Neural cell (in vitro differentiated cells): ENCODE measurements around the gene CWC27. TPM values are rescaled to one million over a fixed set of nuclear protein-coding genes. Genes with fewer than 3 reads are reported as not detected.

Experiments
- H2AFZ ChIP-seq: fragments of 200-600, 300-800 bp; sonication (generic), shearing (Covaris generic); 2 replicates; pipeline ENCODE4 v1.6.0; 2014; ENCODE audit warnings: low read depth, mild to moderate bottlenecking, antibody characterized with exemption, low read length, moderate library complexity
- H3F3A ChIP-seq: fragments of 200-600 bp; shearing (Covaris generic); 2 replicates; pipeline ENCODE4 v1.6.1; 2016; ENCODE audit warnings: mild to moderate bottlenecking, moderate library complexity, mixed read lengths, antibody characterized with exemption, low read length; ENCODE audit not compliant: insufficient read depth, poor library complexity, severe bottlenecking
- H3K27ac ChIP-seq: fragments of 200-600, 300-800 bp; sonication (generic), shearing (Covaris generic); 2 replicates; pipeline ENCODE4 v1.5.1; 2014; ENCODE audit warnings: mild to moderate bottlenecking, low read length, moderate library complexity
- H3K27me3 ChIP-seq: fragments of 300-800, 200-600 bp; sonication (generic), shearing (Covaris generic); 2 replicates; pipeline ENCODE4 v1.6.0; 2014; ENCODE audit warnings: mild to moderate bottlenecking, low read depth, low read length, moderate library complexity; ENCODE audit not compliant: insufficient read depth
- H3K36me3 ChIP-seq: fragments of 300-800, 200-600 bp; sonication (generic), shearing (Covaris generic); 2 replicates; pipeline ENCODE4 v1.5.1; 2014; ENCODE audit warnings: mild to moderate bottlenecking, antibody characterized with exemption, low read length, moderate library complexity; ENCODE audit not compliant: insufficient read depth
- H3K4me2 ChIP-seq: fragments of 300-800, 200-600 bp; sonication (generic), shearing (Covaris generic); 2 replicates; pipeline ENCODE4 v1.6.0; 2014; ENCODE audit warnings: mild to moderate bottlenecking, low read length
- H3K4me3 ChIP-seq: fragments of 300-800, 200-600 bp; sonication (generic), shearing (Covaris generic); 2 replicates; pipeline ENCODE4 v1.5.1; 2014; ENCODE audit warnings: mild to moderate bottlenecking, low read length, moderate library complexity
- H3K79me2 ChIP-seq: fragments of 200-600 bp; shearing (Covaris generic); replicated peaks from 2 replicates; pipeline ENCODE4 v1.6.0; 2014; ENCODE audit warnings: mild to moderate bottlenecking, low read length, moderate library complexity; ENCODE audit not compliant: insufficient read depth
- H3K9ac ChIP-seq: fragments of 300-800, 200-600 bp; sonication (generic), shearing (Covaris generic); 2 replicates; pipeline ENCODE4 v1.6.1; 2016; ENCODE audit warnings: mild to moderate bottlenecking, low read length, mixed read lengths
- H3K9me2 ChIP-seq: fragments of 200-600 bp; shearing (Covaris generic); 2 replicates; pipeline ENCODE4 v1.6.1; 2016; ENCODE audit warnings: mild to moderate bottlenecking, low read length, mixed read lengths; ENCODE audit not compliant: insufficient read depth
- H3K9me3 ChIP-seq: fragments of 200-600, 300-800 bp; sonication (generic), shearing (Covaris generic); 2 replicates; pipeline ENCODE4 v1.6.1; 2016; ENCODE audit warnings: mild to moderate bottlenecking, mixed run types, low read length, moderate library complexity, mixed read lengths
- H4K20me1 ChIP-seq: fragments of 200-600 bp; shearing (Covaris generic); 2 replicates; pipeline ENCODE4 v1.6.1; 2016; ENCODE audit warnings: mild to moderate bottlenecking, mixed run types; ENCODE audit not compliant: insufficient read depth
- EP300 ChIP-seq: fragments of 450-650 bp; conservative IDR thresholded peaks from 2 replicates; pipeline ENCODE4 v1.6.1; 2014; ENCODE audit warnings: antibody characterized with exemption, mild to moderate bottlenecking, moderate library complexity; ENCODE audit not compliant: poor library complexity, severe bottlenecking
- EZH2 ChIP-seq: fragments of 200-600, 300-800 bp; shearing (Covaris generic), sonication (generic); IDR thresholded peaks from 2 replicates; pipeline ENCODE4 v1.6.1; 2014; ENCODE audit warnings: antibody characterized with exemption, low read length, borderline replicate concordance, mild to moderate bottlenecking; ENCODE audit not compliant: insufficient read depth, poor library complexity, severe bottlenecking
- MXI1 ChIP-seq: fragments of 450-650 bp; conservative IDR thresholded peaks from 2 replicates; pipeline ENCODE4 v1.6.1; 2014; ENCODE audit warnings: antibody characterized with exemption, mild to moderate bottlenecking; ENCODE audit not compliant: poor library complexity, severe bottlenecking
- POLR2AphosphoS5 ChIP-seq: IDR thresholded peaks from 2 replicates; pipeline ENCODE4 v1.6.1; 2012
- RAD21 ChIP-seq: fragments of 450-650 bp; conservative IDR thresholded peaks from 2 replicates; pipeline ENCODE4 v1.6.1; 2014; ENCODE audit warnings: antibody characterized with exemption, mild to moderate bottlenecking, moderate library complexity
- SMC3 ChIP-seq: fragments of 450-650 bp; conservative IDR thresholded peaks from 2 replicates; pipeline ENCODE4 v1.6.1; 2014; ENCODE audit warnings: antibody characterized with exemption, mild to moderate bottlenecking, moderate library complexity; ENCODE audit not compliant: poor library complexity
- TAF1 ChIP-seq: IDR thresholded peaks from 2 replicates; pipeline ENCODE4 v1.6.1; 2012; ENCODE audit warnings: low read depth
- polyA plus RNA-seq: library from polyadenylated mRNA; depleted of rRNA; stranded (reverse); fragments of >200 nt; gene quantifications from 2 replicates; pipeline ENCODE4 v1.2.3, GENCODE V29; 2014
- TF ChIP-seq, protein P1 (sequence below): fragments of 450-650 bp; IDR thresholded peaks from 2 replicates; pipeline ENCODE4 v1.5.1; 2014; ENCODE audit warnings: antibody characterized with exemption, mild to moderate bottlenecking, moderate library complexity; ENCODE audit not compliant: poor library complexity, severe bottlenecking
- TF ChIP-seq, protein P2 (sequence below): IDR thresholded peaks from 2 replicates; pipeline ENCODE4 v1.6.1; 2012; ENCODE audit warnings: borderline replicate concordance

CWC27 gene
- polyA plus RNA-seq, 1 donor from 2014 or later = 26.2 TPM

- Histone ChIP-seq H3K9me3 (no peaks in the 10 kb centered on the region), H3K4me3 (no peak overlapping the region), H3K27ac (no peak overlapping the region), H4K20me1 (no peaks in the 10 kb centered on the region), H3F3A (no peaks in the 10 kb centered on the region), H3K4me2 (no peak overlapping the region), H3K27me3 (no peaks in the 10 kb centered on the region), H2AFZ (no peak overlapping the region), H3K9ac (no peak overlapping the region), H3K79me2 (no peaks in the 10 kb centered on the region), H3K9me2 (no peaks in the 10 kb centered on the region), H3K36me3 (no peaks in the 10 kb centered on the region)
- TF ChIP-seq, protein P1, sequence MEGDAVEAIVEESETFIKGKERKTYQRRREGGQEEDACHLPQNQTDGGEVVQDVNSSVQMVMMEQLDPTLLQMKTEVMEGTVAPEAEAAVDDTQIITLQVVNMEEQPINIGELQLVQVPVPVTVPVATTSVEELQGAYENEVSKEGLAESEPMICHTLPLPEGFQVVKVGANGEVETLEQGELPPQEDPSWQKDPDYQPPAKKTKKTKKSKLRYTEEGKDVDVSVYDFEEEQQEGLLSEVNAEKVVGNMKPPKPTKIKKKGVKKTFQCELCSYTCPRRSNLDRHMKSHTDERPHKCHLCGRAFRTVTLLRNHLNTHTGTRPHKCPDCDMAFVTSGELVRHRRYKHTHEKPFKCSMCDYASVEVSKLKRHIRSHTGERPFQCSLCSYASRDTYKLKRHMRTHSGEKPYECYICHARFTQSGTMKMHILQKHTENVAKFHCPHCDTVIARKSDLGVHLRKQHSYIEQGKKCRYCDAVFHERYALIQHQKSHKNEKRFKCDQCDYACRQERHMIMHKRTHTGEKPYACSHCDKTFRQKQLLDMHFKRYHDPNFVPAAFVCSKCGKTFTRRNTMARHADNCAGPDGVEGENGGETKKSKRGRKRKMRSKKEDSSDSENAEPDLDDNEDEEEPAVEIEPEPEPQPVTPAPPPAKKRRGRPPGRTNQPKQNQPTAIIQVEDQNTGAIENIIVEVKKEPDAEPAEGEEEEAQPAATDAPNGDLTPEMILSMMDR = no peak
Measured at GRCh38 chr5:65017636-65018035, 248.9 kb downstream of the CWC27 start.

- Histone ChIP-seq H3K4me2 (no peak overlapping the region), H3K4me3 (no peak overlapping the region), H3K27ac (no peak overlapping the region), H3K9ac (no peak overlapping the region), H2AFZ (no peak overlapping the region), H3K36me3 (no peaks in the 10 kb centered on the region), H3F3A (no peaks in the 10 kb centered on the region), H3K79me2 (no peaks in the 10 kb centered on the region), H3K9me3 (no peaks in the 10 kb centered on the region), H4K20me1 (no peaks in the 10 kb centered on the region), H3K9me2 (no peaks in the 10 kb centered on the region), H3K27me3 (no peaks in the 10 kb centered on the region)
- TF ChIP-seq POLR2AphosphoS5 (no peak), EZH2 (no peak), RAD21 (no peak), EP300 (no peak), SMC3 (no peak), TAF1 (no peak), MXI1 (no peak)
- TF ChIP-seq, protein P1 = no peak
- TF ChIP-seq, protein P2, sequence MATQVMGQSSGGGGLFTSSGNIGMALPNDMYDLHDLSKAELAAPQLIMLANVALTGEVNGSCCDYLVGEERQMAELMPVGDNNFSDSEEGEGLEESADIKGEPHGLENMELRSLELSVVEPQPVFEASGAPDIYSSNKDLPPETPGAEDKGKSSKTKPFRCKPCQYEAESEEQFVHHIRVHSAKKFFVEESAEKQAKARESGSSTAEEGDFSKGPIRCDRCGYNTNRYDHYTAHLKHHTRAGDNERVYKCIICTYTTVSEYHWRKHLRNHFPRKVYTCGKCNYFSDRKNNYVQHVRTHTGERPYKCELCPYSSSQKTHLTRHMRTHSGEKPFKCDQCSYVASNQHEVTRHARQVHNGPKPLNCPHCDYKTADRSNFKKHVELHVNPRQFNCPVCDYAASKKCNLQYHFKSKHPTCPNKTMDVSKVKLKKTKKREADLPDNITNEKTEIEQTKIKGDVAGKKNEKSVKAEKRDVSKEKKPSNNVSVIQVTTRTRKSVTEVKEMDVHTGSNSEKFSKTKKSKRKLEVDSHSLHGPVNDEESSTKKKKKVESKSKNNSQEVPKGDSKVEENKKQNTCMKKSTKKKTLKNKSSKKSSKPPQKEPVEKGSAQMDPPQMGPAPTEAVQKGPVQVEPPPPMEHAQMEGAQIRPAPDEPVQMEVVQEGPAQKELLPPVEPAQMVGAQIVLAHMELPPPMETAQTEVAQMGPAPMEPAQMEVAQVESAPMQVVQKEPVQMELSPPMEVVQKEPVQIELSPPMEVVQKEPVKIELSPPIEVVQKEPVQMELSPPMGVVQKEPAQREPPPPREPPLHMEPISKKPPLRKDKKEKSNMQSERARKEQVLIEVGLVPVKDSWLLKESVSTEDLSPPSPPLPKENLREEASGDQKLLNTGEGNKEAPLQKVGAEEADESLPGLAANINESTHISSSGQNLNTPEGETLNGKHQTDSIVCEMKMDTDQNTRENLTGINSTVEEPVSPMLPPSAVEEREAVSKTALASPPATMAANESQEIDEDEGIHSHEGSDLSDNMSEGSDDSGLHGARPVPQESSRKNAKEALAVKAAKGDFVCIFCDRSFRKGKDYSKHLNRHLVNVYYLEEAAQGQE = no peak
Measured at GRCh38 chr5:65018763-65019162, 250.0 kb downstream of the CWC27 start.
